Cardiac fibroblast (primary cell): ENCODE results near the gene LARGE1.

Source experiments
- DNase-seq, 2 donors: peaks; one replicate each; pipeline versions ENCODE4 v3.0.0 to v3.0.0-alpha.2; 2010; ENCODE audit warnings: low read depth in 2 of 2
- H3K4me3 ChIP-seq, 2 donors: replicated peaks in 1 of 2; 1 replicate in 1 of 2; 2 replicates in 1 of 2; pipeline ENCODE4 v1.5.1; 2011; ENCODE audit warnings: low read depth in 2 of 2, low read length in 2 of 2, mild to moderate bottlenecking in 2 of 2, moderate library complexity in 1 of 2
- TF ChIP-seq, protein P1 (sequence below): IDR thresholded peaks from one replicate; pipeline ENCODE4 v1.5.1; 2011; ENCODE audit warnings: low read depth, mild to moderate bottlenecking, low read length, inconsistent platforms

The LARGE1 gene

DNA sequence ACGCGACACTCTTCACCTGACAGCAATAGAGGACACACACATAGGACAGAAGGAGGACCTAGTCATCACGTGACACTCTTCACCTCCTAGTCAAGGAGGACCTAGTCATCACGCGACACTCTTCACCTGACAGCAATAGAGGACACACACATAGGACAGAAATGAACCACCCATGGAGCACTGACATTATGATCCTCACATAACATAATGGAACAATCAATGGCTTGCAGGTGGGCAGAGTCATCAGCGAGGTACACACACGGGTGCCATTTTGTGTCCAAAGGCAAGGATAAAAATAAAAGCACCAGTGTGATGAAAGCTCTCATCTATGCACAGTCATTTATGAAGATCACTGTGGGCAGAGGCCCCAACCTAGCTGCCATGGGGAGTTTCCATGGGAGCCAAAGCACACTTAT, 354.7 kb downstream of the LARGE1 start:
- TF ChIP-seq, protein P1, sequence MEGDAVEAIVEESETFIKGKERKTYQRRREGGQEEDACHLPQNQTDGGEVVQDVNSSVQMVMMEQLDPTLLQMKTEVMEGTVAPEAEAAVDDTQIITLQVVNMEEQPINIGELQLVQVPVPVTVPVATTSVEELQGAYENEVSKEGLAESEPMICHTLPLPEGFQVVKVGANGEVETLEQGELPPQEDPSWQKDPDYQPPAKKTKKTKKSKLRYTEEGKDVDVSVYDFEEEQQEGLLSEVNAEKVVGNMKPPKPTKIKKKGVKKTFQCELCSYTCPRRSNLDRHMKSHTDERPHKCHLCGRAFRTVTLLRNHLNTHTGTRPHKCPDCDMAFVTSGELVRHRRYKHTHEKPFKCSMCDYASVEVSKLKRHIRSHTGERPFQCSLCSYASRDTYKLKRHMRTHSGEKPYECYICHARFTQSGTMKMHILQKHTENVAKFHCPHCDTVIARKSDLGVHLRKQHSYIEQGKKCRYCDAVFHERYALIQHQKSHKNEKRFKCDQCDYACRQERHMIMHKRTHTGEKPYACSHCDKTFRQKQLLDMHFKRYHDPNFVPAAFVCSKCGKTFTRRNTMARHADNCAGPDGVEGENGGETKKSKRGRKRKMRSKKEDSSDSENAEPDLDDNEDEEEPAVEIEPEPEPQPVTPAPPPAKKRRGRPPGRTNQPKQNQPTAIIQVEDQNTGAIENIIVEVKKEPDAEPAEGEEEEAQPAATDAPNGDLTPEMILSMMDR: no peak
- H3K4me3 ChIP-seq: no peak overlapping the region
- no peak for DNase-seq

- no peak overlapping the region for H3K4me3 ChIP-seq
- TF ChIP-seq, protein P1: no peak
- no peak for DNase-seq
These were observed 355.6 kb downstream of the LARGE1 start for GRCh38 chr22:33564683-33565082.

DNA sequence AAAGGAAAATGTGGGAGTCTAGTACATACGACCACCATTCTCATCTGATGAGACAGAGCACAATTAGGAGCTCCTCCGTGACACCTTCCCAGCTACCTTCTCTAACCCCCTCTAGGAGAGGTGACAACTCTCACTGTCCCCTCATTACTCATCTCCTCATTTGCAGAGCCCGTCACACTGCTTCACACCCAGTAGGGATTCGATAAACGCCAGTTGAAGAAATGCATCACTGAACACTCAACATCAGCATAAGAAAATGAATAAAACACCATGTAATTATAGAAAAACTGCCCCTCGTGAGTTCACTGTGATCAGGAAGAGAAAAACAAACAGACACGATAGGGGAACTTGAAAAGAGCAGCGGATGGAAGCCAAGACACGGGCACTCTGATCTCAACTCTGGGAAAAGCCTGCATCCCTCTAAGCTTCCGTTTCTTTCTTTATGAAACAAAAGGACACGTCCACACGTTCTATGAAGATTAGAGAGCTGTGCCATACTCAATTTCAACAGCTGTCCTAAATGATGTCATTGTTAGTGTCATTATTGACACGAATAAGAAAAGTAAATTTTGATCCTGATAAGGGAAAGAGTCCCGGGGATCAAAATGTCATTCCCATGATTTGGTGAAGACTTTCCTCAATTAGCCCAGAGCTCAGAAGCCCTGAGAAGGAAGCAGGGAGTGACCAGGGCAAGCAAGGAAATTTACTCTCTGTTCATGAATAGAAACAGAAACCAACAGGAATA, 356.9 kb downstream of the LARGE1 start:
- TF ChIP-seq, protein P1: no peak
- no peak for DNase-seq
- H3K4me3 ChIP-seq: no peak overlapping the region

DNA sequence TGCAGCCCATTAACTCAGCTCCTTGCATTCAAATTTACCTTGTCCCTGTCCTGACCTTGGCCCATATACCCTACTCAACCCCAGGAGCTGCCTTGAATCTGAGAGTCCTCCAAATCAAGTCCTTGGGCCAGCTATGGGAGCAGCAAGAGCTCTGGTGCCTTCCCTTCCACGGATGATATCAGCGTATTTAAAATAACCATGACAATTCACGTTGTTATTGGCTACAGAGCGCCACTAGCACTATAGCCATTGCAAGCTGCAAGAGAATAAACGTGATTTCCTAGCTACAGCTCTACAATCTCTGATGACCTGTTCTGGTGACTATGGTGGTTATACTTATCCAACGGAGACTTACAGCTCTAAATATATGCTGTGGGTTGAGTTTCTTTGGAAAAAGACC, 357.8 kb downstream of the LARGE1 start:
- no peak overlapping the region for H3K4me3 ChIP-seq
- TF ChIP-seq, protein P1: no peak
- no peak for DNase-seq

GRCh38 chr22:33561149-33561807, 359.0 kb downstream of the LARGE1 start:
- TF ChIP-seq, protein P1: no peak
- H3K4me3 ChIP-seq: no peak overlapping the region
- no peak for DNase-seq

- TF ChIP-seq, protein P1: no peak
- no peak overlapping the region for H3K4me3 ChIP-seq
- DNase-seq: no peak
These were observed 362.4 kb downstream of the LARGE1 start for GRCh38 chr22:33557836-33558235.
